Embryonic facial prominence (tissue), 1 donor: ENCODE results near the gene RNU1-4.
"Not testable (repeated sequence)": the region's sequence is repeated elsewhere in the genome, so short reads cannot be mapped to it uniquely, and the experiment has no call there.

ENCODE experiments used
- DNase-seq: peaks from one replicate; pipeline ENCODE4 v3.0.0-alpha.2; 2016; ENCODE audit errors: extremely low spot score

The RNU1-4 gene

DNA sequence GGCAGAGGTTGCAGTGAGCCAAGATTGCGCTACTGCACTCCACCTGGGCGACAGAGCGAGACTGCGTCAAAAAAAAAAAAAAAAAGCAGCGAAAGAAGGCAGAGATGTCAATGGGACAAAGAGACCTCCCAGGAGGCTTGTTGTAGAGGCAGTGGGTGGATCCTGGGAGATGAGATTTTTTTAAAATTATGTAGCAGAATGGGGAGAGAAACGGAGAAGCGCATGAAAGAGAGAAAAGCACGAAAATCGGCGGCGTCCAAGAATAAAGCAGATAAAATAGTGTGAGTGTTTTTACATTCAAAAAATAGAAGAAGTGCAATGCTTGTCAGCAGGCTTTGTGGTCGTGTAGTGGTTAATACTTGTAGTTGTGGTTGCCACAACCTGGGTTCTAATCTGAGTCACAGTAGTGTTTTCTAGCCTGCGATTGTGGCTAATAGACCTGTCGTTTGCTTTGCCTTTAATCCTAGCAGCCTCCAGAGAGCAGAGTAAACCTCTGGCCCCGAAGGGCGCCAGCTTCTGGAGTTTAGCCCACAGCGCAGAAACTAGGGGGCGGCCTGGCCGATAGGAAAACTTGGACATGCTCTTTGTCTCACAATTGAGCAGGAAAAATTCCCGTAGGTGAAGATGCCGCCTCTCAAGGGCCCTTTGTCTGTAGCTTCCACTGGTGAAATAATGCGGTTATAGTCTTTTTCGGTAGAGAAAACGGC, 11.9 kb upstream of the RNU1-4 start:
- DNase-seq: not testable (repeated sequence)

GRCh38 chr1:16732254-16732896, 7.9 kb upstream of the RNU1-4 start:
- DNase-seq: not testable (repeated sequence)

DNA sequence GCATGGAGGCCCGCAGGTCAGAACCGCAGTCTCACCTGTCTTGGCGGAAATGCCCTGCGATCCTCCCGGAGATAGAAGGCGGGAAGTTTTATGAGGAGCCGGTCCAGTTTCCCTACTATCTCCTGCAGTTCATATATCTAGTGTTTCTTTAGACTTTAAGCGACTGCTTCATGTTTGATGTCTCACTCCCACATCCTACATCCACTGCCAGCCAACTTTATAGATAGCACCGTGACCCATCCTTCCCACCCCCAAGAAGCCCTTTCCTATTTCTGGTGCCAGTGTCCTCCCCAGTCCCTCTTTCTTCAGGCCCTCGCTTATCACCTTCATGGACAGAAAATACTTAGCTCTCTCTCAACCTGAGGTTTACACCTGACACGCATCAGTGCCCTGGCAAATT, 914 bp downstream of the RNU1-4 start:
- DNase-seq: not testable (repeated sequence)

DNA sequence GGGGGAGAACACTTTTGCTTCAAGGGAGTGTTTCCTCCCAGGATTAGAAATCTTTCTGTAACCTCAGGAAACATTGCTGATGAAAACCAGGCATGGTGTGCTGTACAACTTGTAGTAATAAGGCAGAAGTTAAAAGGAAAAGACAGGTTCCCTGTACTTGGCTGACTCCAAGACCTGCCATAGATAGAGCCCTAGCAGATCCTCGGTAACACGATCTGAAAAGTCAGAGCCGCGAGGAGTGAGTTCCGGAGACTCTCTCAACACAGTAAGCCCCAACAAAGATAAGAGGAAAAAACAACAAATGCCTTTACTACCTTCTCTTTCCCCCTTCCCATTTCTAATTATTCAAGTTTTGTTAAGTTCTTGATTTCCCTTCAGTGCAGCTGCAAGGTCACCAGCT, 7.3 kb downstream of the RNU1-4 start:
- DNase-seq: not testable (repeated sequence)

GRCh38 chr1:16748710-16749109, 8.4 kb downstream of the RNU1-4 start:
- not testable (repeated sequence) for DNase-seq

DNA sequence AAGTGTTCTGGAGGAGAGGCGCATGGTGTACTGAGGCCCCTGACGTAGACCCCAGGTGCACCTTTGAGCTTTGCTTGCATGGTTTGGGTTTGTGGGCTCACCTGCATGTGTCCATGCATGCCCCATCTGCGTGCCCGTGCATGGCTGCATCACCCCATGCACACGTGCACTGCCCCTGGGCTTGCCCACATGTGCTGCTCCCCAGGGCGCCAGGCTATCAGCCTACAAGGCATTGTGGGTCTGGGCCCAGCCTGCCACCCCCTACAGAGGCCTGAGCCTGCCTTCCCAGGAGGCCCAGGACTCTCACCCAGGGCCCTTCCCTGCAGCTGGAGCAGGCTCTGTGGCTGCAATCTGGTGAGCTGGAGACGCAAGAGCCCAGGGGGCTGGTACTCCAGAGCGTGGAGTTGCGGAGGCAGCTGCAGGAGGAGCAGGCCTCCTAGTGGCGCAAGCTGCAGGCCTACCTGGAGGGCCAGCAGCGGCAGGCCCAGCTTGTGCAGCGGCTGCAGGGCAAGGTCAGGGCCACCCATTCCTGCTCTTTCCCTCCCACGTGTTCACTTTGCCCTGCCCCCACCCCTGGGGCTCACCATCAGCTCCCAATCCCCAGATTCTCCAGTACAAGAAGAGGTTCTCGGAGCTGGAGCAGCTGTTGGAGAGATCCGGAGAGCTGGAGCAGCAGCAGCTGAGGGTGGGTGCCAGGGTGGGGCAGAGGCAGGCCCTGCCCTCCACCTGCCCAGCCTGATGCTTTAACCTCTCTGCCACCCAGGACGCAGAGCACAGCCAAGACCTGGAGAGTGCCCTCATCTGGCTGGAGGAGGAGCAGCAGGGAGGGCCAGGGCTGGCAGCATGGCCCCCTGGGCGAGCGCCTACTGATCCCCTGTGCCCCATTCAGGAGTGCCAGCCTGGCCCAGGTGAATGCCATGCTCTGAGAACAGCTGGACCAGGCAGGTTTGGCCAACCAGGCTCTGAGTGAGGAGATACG, 9.9 kb downstream of the RNU1-4 start:
- DNase-seq: not testable (repeated sequence)

DNA sequence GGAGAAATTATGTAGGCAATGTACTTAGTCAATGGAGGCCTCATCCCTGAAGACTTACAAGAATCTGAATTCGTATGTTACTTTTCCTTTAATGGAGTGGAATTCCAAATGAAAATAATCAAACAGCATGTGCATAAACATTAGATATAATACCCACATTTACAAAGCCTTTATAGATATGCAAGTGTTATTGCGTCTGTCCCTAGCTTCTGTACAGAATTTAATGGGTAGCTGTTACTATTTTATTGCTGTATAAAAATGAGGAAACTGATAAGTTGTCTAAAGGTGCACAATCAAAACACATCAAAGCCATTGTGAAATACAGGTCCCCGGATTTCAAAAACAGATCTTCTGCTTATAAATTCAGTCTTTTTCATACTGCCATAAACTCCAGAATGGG, 12.5 kb downstream of the RNU1-4 start:
- DNase-seq: not testable (repeated sequence)

- DNase-seq: not testable (repeated sequence)
These were observed 15.1 kb downstream of the RNU1-4 start for GRCh38 chr1:16755385-16755784.

DNA sequence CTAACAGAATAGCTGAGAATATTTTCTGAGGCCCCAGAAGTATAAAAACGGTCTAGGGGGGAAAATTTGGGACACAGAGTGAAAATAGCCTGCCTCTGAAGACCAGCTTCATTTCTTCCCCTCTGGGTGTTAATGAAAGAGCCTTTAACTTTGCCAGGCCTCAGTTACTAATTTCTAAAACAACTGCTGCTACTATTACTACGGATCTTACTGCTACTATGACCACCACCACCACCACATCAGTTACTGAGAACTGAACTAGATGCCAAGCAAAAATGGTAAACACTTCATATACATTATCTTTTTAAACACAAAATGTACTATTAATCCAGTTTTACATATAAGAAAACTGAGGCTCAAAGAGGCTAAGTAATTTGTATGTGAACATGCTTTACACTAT, 15.6 kb downstream of the RNU1-4 start:
- not testable (repeated sequence) for DNase-seq

GRCh38 chr1:16757574-16757973, 17.3 kb downstream of the RNU1-4 start:
- DNase-seq: not testable (repeated sequence)

- not testable (repeated sequence) for DNase-seq
These were observed 17.7 kb downstream of the RNU1-4 start for GRCh38 chr1:16758060-16758459.

DNA sequence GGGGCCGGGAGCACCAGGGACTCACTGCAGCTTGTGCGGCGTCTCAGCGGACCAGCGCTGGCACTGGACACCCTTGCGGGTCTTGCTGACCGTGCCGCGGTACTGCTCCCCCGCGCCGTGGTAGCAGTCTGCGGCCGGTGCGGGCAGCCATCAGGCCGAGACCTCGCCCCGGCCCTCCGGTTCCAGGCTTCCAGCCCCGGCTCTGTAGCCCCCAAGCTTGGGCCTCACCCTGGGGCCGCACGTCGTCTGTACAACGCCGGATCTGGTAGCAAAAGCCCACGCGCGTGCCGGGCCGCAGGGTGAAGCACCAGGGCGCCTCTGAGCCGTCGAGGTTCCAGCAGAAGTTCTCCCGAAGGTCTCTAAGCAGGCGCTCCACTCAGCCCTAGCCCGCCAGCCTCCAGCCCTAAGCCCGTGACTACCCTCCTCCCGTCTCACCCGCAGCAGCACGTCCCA, 18.8 kb downstream of the RNU1-4 start:
- not testable (repeated sequence) for DNase-seq

GRCh38 chr1:16759650-16760455, 19.5 kb downstream of the RNU1-4 start:
- DNase-seq: not testable (repeated sequence)

- DNase-seq: not testable (repeated sequence)
These were observed 20.1 kb downstream of the RNU1-4 start for GRCh38 chr1:16760456-16760765.

DNA sequence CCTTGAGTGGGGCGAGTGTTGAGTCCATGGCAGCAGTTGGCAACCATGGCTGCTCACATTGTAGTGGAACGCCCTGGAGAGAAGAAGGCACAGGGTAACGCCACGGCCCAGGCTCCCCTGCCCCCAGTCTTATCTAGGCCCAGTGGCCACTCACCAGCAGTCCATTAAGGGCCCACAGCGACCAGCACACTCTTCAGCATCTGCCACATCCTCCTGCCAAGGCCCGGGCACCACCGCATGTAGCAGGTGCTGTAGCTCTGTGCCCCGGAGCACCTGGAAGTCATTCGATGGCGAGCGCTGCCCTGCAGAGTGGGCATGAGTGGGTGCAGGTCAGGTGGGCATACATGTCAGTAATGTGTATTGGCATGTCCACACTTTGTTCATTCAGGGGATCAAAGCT, 20.5 kb downstream of the RNU1-4 start:
- DNase-seq: not testable (repeated sequence)

DNA sequence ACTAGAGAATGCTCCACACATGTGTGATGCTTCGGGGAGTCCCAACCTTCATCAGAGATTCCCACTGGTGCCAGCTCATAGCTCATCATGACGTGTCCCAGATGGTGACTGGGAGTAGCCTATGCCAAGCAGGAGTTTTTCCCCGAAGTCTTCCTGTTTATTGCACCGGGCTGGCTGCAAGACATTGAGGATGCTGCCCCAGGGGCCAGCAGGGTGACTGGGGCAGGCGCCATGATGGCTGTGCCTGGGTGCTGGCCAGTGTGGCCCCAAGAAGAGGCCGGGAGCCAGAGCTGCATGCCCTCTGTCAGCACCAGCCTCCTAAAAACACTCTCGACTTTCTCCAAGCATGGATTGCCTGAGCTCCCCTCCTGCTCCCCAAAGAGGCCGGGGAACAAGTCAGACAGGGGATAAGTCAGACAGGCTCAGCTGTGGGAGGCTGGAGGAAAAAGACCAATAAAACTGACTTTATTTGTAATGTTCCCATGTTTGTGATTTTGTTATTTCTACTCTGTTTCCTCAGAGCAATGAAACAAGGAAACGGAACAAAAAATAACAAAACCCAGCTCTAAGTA, 24.0 kb downstream of the RNU1-4 start:
- not testable (repeated sequence) for DNase-seq

GRCh38 chr1:16764820-16765655, 24.7 kb downstream of the RNU1-4 start:
- not testable (repeated sequence) for DNase-seq

DNA sequence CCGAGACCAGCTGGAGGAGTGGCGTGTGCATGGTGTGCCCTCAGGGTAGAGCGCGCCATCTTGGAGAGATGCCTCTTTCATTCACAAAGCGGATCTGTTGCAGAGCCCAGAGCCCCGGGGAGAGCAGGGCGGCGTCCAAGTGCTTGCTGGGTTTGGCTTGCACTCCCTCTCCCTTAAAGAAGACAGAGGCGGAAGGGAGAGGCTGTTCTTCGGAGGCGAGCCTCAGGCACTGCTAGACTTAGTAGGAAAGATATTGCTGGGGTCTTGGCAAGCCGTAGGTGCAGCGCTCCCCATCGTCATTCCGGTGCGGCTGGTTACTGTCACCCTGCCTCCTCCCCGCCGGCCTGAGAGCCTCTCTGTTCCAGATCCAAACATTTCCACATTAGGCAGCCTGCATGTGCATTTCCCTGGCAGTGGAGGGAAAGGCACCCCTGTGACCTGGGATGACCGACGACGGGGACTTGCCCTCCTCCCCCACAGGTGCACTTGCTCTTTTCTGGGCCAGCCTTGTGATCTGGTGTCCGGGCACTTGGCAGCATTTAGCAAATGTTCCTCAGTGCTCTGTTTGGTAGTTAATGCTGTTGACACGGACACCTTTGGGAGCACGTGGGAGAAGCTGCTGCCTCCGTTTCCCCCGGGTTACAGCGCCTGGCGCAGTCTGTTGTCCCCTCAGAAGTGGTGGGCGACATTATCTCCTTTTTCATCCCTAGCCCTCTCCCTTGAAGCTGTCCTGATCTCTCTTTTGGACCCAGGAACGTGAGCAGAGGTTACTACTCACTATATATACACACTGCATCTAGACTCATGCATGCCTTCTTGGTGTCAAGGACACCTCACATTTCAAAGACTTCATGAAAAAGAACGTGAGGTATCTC, 25.7 kb downstream of the RNU1-4 start:
- DNase-seq: not testable (repeated sequence)

GRCh38 chr1:16766689-16767256, 26.5 kb downstream of the RNU1-4 start:
- not testable (repeated sequence) for DNase-seq
